ENCODE measurements around the gene ABCA2.

ABCA2 gene

DNA sequence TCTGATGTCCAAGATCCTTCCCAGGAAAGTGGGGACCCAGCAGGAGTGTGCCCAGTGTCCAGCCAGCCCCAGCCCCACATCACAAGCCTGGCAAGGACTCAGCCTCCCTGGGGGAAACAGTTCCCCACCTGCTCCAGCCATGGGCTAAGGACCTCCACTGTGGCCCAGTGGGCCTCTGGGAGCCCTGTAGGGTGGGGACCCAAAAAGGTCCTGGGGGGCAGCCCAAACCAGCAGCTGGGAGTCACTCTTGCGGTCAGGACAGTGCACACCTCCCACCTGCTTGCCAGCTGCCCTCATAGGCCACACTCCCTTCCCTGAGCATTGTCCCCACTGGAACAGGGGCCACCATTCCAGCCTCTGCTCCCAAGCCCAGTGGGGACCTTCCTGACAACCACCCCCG is 1.7 kb downstream of the ABCA2 start:
- Histone ChIP-seq H3K4me1 (ENCODE audit: control insufficient read depth, insufficient read depth, low read length, poor library complexity, severe bottlenecking) (no peaks in the 10 kb centered on the region), H3K27ac (ENCODE audit: low read depth, low read length, severe bottlenecking) (no peak overlapping the region), H3K36me3 (ENCODE audit: control insufficient read depth, insufficient read depth, low read length) (no peaks in the 10 kb centered on the region), H3K9me3 (ENCODE audit: control insufficient read depth, low read length) (no peaks in the 10 kb centered on the region), H3K4me3 (ENCODE audit: extremely low read depth, insufficient read depth, low read length, poor library complexity, severe bottlenecking) (no peak overlapping the region)
- 94 to 100% methylated on average over 2 of the region's 2 CpGs for WGBS, 2 experiments (ENCODE audit: insufficient coverage in 2 of 2)

DNA sequence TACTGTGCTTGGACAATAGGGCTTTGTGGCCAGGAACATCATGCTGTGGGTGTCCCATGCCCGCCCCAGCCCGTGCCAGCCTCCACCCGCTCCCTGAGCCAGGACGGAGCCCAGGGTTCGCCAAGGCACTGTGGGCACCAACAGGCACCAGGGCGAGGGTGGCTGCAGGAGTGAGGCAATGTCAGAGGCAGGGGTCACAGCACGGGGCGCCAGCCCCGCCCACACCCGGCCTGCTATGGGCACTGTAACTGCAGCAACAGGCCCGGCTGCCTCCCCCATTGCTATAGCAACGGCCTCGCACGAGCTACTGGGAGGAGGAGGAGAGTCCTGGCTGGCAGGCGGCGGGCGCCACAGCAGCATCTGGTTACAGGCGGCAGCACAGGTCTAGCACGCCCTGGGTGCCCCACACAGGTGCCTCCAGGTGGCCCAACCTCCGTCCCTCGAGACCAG is 2.5 kb downstream of the ABCA2 start:
- Histone ChIP-seq H3K4me3 (ENCODE audit: extremely low read depth, insufficient read depth, low read length, poor library complexity, severe bottlenecking) (no peak overlapping the region), H3K9me3 (ENCODE audit: control insufficient read depth, low read length) (no peaks in the 10 kb centered on the region), H3K36me3 (ENCODE audit: control insufficient read depth, insufficient read depth, low read length) (no peaks in the 10 kb centered on the region), H3K27ac (ENCODE audit: low read depth, low read length, severe bottlenecking) (no peak overlapping the region), H3K4me1 (ENCODE audit: control insufficient read depth, insufficient read depth, low read length, poor library complexity, severe bottlenecking) (no peaks in the 10 kb centered on the region)
- WGBS, 2 experiments (ENCODE audit: insufficient coverage in 2 of 2), result 83 to 88% methylated on average over 21 of the region's 21 CpGs

DNA sequence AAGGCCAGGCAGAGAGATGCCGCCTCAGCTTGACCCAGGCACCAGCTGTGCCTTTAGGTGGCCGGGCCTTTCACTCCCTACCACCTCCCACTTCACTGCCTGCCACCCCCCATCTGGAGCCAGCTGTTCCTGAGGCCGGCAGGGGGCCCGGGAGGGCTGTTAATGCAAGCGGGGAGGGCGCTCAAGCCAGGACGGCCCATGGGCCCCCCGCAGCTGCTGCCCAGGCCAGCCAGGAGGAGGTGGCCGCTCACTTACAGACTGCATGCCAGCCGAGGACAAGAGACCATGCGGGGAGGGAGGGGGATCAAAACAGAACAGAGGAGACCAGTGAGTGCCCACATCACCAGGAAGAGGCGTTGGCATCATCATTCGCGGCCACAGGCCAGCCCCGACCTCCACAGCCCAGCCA is 4.5 kb downstream of the ABCA2 start:
- Histone ChIP-seq H3K9me3 (ENCODE audit: control insufficient read depth, low read length) (no peaks in the 10 kb centered on the region), H3K27ac (ENCODE audit: low read depth, low read length, severe bottlenecking) (no peak overlapping the region), H3K36me3 (ENCODE audit: control insufficient read depth, insufficient read depth, low read length) (no peaks in the 10 kb centered on the region), H3K4me1 (ENCODE audit: control insufficient read depth, insufficient read depth, low read length, poor library complexity, severe bottlenecking) (no peaks in the 10 kb centered on the region), H3K4me3 (ENCODE audit: extremely low read depth, insufficient read depth, low read length, poor library complexity, severe bottlenecking) (no peak overlapping the region)
- WGBS, 2 experiments (ENCODE audit: insufficient coverage in 2 of 2), result 85 to 88% methylated on average over 14 of the region's 15 CpGs

DNA sequence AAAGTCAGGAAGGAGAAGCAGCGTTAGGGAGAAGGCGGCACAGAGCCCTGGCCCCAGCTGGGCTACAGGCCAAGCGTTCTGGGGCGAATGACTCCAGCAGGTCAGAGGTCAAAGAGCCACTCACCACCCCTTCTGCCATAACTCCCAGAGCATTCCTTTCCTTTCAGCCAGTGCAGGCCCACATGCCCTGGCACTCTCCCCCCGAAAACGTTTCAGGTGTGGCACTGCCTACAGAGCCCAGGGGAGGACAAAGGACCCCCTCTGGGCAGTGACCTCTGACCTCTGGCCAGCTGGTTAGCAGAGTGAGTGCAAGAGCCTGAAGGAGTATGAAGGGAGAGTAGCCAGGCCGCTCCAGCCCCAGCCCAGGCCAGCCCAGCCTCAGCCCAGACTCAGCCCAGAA is 4.9 kb downstream of the ABCA2 start:
- Histone ChIP-seq H3K4me3 (ENCODE audit: extremely low read depth, insufficient read depth, low read length, poor library complexity, severe bottlenecking) (no peak overlapping the region), H3K27ac (ENCODE audit: low read depth, low read length, severe bottlenecking) (no peak overlapping the region), H3K9me3 (ENCODE audit: control insufficient read depth, low read length) (no peaks in the 10 kb centered on the region), H3K36me3 (ENCODE audit: control insufficient read depth, insufficient read depth, low read length) (no peaks in the 10 kb centered on the region), H3K4me1 (ENCODE audit: control insufficient read depth, insufficient read depth, low read length, poor library complexity, severe bottlenecking) (no peaks in the 10 kb centered on the region)
- 77 to 89% methylated on average over 5 to 7 of the region's 7 CpGs for WGBS, 2 experiments (ENCODE audit: insufficient coverage in 2 of 2)

DNA sequence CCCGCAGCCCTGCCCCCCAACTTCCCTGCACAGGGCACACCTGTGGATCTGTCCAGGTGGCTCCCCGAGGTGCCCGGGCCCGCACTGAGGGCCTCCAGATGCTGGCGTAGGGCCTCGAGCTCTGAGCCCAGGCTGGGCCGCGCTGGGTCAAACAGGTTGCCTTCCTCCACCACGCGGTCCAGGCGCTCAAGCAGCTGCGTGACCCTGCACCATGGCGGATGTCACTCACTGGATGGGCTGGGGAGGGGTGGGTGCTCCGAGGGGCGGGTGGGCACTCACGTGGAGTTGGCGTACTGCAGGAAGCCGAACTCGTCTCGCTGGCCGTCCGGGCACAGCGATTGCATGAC is 5.4 kb downstream of the ABCA2 start:
- no peaks in the 10 kb centered on the region for H3K36me3 ChIP-seq (ENCODE audit: control insufficient read depth, insufficient read depth, low read length)
- H3K27ac ChIP-seq (ENCODE audit: low read depth, low read length, severe bottlenecking), result no peak overlapping the region
- H3K4me3 ChIP-seq (ENCODE audit: extremely low read depth, insufficient read depth, low read length, poor library complexity, severe bottlenecking), result no peak overlapping the region
- no peaks in the 10 kb centered on the region for H3K4me1 ChIP-seq (ENCODE audit: control insufficient read depth, insufficient read depth, low read length, poor library complexity, severe bottlenecking)
- H3K9me3 ChIP-seq (ENCODE audit: control insufficient read depth, low read length), result no peaks in the 10 kb centered on the region
- WGBS, 2 experiments (ENCODE audit: insufficient coverage in 2 of 2), result 95% methylated on average over 14 to 23 of the region's 23 CpGs

DNA sequence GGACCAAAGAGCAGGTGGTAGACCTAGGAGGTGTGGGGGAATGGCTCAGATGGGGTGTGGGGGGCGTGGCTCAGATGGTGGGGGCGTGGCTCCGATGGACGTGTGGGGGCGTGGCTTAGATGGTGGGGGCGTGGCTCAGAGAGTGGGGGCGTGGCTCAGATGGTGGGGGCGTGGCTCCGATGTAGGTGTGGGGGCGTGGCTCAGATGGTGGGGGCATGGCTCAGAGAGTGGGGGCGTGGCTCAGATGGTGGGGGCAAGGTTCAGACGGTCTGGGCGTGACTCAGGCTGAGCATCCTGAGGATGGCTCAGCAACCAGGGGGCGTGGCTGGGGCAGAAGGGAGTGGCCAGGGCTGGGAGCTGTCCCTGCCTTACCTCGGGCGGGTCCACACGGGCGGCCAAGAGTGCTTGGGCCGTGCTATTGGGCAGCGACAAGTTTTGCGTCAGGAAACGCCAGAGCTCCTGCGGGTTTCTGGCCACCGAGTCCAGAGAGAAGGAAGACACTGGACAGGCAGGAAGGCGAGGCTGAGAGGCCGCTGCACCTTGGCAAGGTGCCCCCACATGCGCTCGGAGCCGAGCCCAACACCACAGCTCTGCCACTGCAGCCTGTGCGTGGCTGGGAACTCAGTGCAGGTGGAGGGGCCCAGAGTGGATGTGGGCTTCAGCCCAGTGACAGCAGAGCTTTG is 5.9 kb downstream of the ABCA2 start:
- Histone ChIP-seq H3K27ac (ENCODE audit: low read depth, low read length, severe bottlenecking) (no peak overlapping the region), H3K36me3 (ENCODE audit: control insufficient read depth, insufficient read depth, low read length) (no peaks in the 10 kb centered on the region), H3K9me3 (ENCODE audit: control insufficient read depth, low read length) (no peaks in the 10 kb centered on the region), H3K4me3 (ENCODE audit: extremely low read depth, insufficient read depth, low read length, poor library complexity, severe bottlenecking) (no peak overlapping the region), H3K4me1 (ENCODE audit: control insufficient read depth, insufficient read depth, low read length, poor library complexity, severe bottlenecking) (no peaks in the 10 kb centered on the region)
- WGBS, 2 experiments (ENCODE audit: insufficient coverage in 2 of 2), result 81 to 82% methylated on average over 17 to 19 of the region's 30 CpGs

DNA sequence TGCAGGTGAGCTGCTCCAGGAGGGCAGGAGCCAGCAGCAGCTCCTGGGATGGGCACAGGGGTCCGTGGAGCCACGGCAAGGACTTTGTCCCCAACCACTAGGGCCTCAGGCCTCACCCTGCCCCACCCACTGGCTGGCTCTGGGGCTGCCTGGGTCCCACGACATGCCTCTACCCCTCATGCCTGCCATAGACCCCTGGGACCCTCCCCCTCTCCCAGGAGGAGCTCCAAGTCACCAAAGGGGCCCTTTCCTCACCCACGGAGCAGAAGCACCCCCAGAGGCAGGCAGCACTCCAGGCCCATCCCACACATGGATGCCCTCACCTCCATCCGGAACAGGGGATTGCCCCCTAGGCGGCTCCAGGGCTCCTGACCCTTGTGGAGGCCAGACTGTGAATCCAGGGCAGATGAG is 6.5 kb downstream of the ABCA2 start:
- 82 to 85% methylated on average over 4 to 6 of the region's 6 CpGs for WGBS, 2 experiments (ENCODE audit: insufficient coverage in 2 of 2)
- Histone ChIP-seq H3K36me3 (ENCODE audit: control insufficient read depth, insufficient read depth, low read length) (no peaks in the 10 kb centered on the region), H3K9me3 (ENCODE audit: control insufficient read depth, low read length) (no peaks in the 10 kb centered on the region), H3K4me3 (ENCODE audit: extremely low read depth, insufficient read depth, low read length, poor library complexity, severe bottlenecking) (no peak overlapping the region), H3K4me1 (ENCODE audit: control insufficient read depth, insufficient read depth, low read length, poor library complexity, severe bottlenecking) (no peaks in the 10 kb centered on the region), H3K27ac (ENCODE audit: low read depth, low read length, severe bottlenecking) (no peak overlapping the region)

DNA sequence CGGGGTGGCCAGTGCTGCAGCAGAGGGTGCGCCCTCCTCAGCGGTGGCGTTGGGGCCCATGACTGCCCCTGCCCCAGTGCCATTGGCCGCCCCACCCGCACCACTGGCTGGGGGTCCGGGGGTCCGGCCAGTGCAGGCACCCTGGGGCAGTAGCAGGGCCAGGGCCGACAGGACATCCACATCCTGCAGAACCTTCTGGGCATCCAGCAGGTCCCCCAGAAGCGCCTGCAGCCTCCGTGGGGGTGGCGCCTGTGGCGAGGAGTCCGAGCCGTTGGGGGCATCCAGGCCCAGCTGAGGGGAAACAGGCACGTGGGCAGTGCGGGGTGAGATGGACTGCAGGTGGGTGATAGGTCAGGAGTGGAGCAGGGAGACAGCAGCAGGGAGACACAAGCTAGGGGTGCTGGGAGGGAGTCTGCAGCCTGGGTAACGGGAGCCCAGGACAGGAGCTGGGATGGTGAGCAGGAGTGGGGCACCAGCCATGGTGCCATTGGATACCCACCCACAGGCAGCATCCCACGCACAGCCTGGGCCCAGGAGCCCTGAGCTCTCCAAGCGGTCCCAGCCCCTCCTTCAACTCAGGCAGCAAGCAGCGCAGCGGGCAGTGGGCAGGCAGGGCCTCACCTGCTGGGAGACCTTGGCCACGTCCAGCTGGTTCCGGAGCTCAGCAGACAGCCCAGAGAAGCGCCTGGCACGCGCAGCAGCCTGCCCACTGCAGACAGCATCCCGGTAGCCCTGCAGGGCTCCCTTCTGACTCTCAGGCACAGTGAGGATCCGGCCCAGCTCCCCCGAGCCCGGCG is 7.1 kb downstream of the ABCA2 start:
- 92 to 96% methylated on average over 24 to 32 of the region's 32 CpGs for WGBS, 2 experiments (ENCODE audit: insufficient coverage in 2 of 2)
- Histone ChIP-seq H3K36me3 (ENCODE audit: control insufficient read depth, insufficient read depth, low read length) (peaks cover 4% of the 10 kb centered on the region), H3K27ac (ENCODE audit: low read depth, low read length, severe bottlenecking) (no peak overlapping the region), H3K4me1 (ENCODE audit: control insufficient read depth, insufficient read depth, low read length, poor library complexity, severe bottlenecking) (no peaks in the 10 kb centered on the region), H3K9me3 (ENCODE audit: control insufficient read depth, low read length) (no peaks in the 10 kb centered on the region), H3K4me3 (ENCODE audit: extremely low read depth, insufficient read depth, low read length, poor library complexity, severe bottlenecking) (no peak overlapping the region)

DNA sequence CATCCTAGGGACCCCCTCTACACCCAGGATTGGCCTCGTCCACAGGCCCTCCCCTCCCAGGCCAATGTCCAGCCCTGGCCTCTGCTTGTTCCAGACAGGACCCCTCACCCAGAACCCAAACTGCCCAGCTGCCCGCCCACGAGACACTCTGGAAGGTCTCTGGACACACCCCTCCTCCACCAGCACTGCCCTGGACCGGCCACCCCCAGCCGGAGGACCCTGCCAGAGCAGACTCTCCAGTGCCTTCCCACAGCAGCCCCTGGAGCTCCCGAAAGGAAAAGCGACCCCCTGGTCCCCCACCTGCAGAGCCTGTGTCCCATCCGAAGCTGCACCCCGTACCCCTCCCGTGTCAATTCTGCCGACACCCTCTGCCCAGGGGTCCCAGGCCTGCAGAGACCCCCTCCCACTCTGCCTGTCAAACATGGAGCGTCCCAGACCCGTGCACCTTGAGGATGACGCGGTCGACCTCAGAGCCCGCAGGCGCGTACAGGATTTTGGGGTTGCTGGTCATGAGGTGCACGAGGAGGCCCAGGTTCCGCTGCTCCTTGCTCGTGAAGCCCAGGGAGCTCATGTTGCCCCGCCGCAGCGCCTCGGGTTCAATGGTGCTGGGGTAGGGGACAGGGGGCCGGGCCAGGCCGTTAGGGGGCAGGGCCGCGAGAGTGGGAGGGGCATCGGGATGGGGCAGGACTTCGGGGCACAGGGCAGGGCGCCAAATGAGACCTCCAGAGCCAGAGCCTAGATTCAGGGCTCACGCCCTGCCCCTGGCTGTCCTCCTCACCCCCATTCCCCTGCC is 8.0 kb downstream of the ABCA2 start:
- Histone ChIP-seq H3K36me3 (ENCODE audit: control insufficient read depth, insufficient read depth, low read length) (peaks cover 4% of the 10 kb centered on the region), H3K4me1 (ENCODE audit: control insufficient read depth, insufficient read depth, low read length, poor library complexity, severe bottlenecking) (no peaks in the 10 kb centered on the region), H3K27ac (ENCODE audit: low read depth, low read length, severe bottlenecking) (no peak overlapping the region), H3K9me3 (ENCODE audit: control insufficient read depth, low read length) (no peaks in the 10 kb centered on the region), H3K4me3 (ENCODE audit: extremely low read depth, insufficient read depth, low read length, poor library complexity, severe bottlenecking) (no peak overlapping the region)
- WGBS, 2 experiments (ENCODE audit: insufficient coverage in 2 of 2), result 89 to 90% methylated on average over 26 to 34 of the region's 34 CpGs

DNA sequence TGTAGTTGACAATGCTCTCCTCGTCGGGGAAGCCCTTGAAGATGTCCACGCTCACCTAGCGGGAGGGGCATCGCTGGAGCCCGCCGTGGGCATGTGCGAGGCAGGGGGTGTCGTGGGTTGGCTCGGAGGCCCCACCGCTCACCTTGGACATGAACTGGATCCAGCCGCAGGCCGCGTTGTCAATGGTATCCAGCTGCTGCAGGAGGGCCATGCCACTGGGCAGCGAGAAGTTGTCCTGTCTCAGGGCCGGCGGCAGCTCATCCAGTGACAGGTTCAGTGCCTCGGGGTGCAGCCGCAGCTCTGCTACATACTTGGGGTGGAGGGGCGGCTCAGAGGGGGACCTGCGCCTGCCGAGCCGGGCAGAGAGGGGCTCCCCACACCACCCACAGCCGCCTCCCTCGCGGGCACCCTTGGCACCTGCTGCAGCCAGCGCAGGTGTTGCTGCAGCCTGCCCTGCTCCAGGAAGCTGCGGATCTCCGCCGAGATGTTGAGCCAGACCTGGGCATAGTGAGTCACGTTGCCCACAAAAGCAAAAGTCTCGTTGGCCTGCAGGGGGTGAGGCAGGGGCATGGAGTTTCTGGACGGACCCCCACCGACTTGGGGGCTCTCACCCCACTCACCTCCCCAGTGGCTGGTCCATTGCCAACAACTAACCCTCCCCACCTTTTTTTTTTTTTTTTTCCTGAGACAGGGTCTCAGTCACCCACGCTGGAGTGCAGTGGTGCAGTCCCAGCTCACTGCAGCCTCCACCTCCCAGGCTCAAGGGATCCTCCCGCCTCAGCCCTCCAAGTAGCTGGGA is 9.1 kb downstream of the ABCA2 start:
- H3K4me3 ChIP-seq (ENCODE audit: extremely low read depth, insufficient read depth, low read length, poor library complexity, severe bottlenecking), result no peak overlapping the region
- peaks cover 4% of the 10 kb centered on the region for H3K36me3 ChIP-seq (ENCODE audit: control insufficient read depth, insufficient read depth, low read length)
- no peaks in the 10 kb centered on the region for H3K4me1 ChIP-seq (ENCODE audit: control insufficient read depth, insufficient read depth, low read length, poor library complexity, severe bottlenecking)
- H3K27ac ChIP-seq (ENCODE audit: low read depth, low read length, severe bottlenecking), result no peak overlapping the region
- no peaks in the 10 kb centered on the region for H3K9me3 ChIP-seq (ENCODE audit: control insufficient read depth, low read length)
- WGBS, 2 experiments (ENCODE audit: insufficient coverage in 2 of 2), result 95 to 96% methylated on average over 28 to 31 of the region's 36 CpGs

Measured in mesodermal cell (in vitro differentiated cells).